Measurements from ENCODE around the gene DOLPP1.

DOLPP1 gene

DNA sequence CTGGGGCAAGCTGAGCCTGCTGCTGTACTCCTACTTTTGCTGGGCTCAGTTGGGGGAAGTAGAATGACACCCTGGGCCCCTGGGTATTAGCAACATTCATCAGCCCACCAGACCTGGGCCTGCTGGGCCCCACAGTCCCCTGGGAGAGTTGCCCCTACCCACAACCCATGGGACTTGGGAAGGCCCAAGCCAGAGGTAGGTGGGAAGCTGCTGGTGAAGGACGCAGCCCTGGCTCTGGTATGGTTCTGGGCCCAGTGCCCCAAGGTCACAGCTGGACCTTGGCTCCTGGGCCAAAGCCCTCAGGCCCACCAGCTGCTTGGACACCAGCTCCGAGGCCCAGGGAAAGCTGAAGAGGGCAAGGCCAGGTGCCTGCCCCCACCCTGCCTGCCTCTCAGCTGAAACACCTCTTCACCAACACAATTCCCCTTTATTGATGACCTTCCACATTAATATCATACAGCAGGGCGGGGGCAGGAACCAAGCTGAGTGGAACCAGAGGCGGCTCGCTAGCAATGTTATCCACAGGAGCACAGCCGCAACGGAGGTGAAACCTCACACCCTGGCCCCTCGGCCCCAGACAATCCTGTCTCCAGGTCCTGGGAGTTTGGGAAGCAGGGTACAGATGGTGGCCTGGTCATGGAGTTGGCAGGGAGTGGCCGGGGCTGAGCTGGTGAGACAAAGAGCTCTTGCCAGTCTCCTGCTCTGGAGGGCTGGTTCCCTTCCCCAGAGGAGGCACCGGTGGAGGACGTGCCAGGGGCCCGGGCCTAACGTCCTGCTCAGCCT lies 13.7 kb downstream of the DOLPP1 start:
- no peak for DNase-seq (ENCODE audit: low spot score)

DNA sequence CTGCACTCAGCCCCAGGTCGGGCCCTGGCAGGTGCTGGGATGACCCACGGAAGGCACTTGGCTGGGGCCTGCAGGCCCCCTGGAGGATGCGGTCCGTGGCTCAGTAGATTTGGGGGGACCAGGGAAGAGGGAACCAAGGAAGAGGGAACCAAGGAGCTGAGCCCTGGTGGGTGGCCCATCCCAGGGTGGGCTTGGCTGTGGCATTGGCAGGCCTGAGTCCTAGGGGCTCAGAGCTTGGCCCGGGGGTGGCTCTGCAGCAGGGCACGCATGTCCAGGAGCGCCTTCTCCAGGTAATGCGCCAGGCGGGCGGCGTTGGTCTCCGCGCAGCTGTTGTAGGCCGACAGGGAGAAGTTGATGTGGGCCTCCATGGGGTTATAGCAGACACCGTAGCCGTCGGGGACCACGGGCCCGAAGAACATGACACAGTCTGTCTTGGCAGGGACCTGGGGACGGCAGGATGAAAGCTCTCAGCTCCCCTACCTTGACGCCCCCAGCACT lies 14.3 kb downstream of the DOLPP1 start:
- DNase-seq (ENCODE audit: low spot score), result no peak

DNA sequence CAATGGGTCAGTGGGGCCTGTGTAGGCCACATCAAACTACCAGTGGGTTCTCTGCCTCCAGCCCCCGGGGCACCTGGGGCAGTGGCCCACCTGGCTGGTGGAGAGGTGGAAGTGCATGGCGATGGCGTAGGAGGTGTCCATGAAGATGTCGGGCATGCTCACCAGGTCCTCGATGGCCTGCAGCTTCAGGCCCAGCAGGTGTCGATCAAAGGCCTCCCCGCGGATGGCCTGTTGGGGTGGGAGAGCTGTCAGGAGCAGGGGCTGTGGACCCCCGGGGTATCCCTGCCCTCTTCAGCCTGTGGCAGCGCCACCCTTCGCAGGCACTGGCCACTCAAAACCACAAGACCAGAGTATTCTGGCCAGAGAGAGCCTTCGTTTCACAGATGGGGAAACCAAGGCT lies 15.0 kb downstream of the DOLPP1 start:
- DNase-seq (ENCODE audit: low spot score), result no peak

DNA sequence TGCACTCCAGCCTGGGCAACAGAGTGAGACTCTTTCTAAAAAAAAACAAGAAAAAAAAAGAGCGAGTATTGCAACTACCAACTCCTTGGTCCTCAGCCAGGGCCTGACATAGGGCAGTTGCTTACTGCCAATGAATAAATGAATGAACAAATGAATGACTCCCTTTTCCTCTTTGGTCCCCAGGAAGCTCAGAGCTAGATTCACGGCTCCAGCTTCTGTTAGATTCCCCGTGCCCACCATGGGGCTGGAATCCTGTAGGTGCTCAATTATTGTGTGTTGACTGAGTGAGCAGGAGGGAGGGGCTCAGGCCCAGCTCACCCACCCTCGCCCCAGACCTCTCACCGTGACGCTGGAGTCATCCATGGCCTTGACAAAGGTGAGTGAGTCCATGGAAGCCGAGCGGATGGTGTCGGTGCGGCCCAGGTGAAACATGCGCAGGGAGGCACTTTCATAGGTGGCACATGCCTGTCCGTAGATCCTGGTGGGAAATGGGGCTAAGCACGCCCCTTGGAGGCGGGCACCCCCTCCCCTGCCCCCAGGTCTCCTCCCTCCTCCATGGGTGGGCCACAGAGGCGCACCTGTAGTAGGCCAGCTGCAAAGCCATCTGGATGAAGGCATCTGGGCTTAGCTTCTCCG lies 16.9 kb downstream of the DOLPP1 start:
- no peak for DNase-seq (ENCODE audit: low spot score)

DNA sequence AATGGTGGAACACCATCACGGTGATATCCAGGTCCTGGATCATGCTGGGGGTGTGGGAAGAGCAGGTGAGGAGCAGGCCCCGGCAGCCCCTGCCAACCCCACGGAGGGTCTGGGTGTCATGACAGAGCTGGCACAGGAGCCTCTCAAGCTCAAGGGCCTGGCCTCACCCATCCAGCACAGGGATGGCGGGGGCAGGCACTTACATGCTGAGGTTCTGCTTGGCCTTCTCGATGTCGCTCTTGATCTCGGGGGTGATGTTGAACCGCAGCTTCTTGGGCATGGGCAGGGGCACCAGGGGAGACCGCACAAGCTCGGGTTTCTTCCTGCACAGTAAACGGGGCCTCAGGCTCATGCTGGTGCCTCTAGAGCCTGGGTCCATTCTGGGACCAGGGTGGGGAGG lies 17.4 kb downstream of the DOLPP1 start:
- DNase-seq (ENCODE audit: low spot score), result no peak

DNA sequence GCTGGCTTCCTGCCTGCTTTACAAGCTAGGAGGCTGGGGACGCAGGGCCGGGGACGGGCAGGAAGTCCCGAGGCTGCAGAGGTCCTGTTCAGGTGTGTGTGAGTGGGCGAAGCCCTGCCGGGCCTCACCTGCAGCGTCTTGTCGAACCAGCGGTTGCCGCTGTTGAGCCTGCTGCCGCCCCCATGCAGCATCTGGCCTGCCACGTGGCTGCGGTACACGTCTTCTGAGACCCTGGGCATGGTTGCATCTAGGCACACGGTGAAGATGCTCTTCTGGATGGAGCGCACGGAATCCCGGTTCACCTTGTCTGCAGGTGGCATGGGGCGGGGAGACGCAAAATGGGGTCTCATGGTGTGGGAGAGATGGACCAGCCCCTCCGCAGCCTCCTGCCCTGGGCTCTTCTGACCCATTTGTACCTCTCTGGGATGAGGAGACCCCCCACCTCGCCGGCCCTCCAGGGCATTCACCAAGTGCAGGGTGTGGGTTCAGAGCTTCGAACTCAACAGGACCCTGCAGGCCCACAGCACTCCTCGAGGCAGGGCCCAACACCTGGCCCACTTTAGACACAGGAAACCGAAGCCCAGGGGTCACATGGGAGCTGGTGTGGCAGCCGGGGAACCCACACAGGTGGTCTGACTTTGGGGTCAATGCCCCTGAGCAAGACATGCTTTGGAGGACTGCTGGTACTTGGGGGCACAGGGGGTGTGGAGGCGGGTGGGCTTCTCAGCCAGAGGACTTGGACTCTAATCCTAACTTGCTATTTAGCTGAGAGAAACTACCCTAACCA lies 19.7 kb downstream of the DOLPP1 start:
- peak; percentile 53 for DNase-seq (ENCODE audit: low spot score)

DNA sequence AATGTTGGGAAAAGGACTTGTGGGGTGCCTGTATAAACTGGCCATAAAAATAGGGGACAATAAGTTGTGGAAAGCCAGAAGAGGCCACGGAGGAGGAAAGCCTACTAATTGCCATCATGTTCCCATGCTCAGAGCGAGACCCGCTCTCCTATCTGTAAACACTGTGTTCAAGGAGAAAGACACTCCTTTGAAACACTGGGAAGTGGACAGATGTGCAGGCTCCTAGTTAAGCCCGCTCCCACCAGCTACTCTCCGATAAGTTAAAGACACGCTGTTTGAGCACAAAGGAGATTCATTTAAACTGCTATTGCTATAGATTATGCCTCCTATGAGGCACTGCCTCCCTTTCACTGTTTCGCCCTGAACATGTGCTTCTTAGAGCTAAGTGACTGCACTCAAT lies 20.4 kb downstream of the DOLPP1 start:
- no peak for DNase-seq (ENCODE audit: low spot score)

DNA sequence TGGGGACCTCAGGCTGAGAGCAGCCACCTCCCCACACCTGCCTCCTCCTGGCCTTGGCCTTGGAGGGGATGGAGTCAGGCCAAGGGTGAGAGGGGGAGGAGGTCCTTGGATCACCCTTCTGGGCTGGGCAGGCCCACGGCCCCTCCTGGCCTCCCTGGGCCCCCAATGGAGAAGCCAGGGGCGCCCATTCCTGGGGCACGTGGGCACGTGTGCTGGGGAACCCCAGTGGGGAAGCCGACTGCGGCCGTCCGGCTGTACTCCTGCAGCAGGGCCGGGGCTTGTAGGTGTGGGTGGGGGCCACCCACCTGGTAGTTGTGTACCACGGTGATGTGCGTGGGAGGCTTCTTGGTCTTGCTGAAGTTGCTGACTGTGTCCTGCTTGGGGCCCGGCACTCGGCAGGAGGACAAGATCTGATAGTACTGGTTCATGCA lies 21.2 kb downstream of the DOLPP1 start:
- no peak for DNase-seq (ENCODE audit: low spot score)

DNA sequence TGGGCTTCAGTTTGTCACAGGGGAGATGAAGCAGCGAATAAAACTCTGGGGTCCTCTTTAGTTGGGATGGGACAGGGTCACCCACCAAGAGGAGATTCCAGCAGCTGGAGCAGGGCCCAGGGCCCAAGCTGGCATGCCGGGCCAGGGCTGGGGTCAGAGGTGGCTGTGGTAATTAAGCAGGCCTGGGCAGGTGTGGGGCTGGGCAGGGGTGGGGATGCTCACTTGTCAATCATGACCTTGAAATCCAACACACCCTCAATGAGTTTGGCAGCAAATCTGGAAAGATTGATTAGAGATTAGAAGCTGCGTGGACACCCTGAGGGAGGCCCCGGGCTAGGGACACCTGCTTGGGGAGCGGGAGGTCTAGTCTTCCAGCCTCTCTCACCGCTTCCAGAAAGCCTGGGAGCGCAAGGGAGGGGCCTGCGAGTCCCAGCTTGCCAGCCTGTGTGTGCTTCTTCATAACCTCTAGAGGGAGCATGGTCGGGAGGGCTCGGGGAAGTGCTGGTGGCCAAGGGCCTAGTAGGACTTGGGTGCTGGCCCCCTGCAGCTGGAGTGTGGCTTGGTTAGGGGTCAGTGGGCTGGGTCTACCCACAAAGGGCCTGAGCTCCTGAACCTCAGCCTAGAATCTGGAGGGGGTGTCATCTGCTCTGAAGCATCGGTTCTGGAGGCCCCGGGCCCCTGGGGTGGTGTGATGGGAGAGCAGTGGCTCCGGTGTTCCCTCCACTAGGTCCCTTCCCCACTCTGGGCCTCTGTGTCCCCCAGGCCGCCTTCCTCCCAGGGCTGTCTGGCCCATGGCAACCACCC lies 22.1 kb downstream of the DOLPP1 start:
- DNase-seq (ENCODE audit: low spot score), result peak; percentile 88

DNA sequence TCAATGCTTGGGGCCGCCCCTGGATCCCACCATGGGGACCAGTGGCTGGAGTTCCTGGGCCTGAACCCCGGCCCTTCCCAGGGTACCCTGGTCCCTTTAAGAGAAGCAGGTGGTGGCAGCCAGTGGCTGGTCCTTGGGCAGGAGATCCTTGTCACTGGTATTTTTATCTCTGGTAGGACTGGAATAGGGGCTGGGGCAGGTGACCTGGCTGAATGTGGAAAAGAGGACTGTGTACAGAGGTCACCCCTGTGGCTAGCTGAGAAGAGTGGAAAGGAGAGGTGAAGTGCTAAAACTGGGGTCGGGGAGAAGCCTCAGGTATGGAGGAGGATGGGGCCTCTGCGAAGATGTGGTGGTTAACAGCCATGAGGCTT lies 22.7 kb downstream of the DOLPP1 start:
- DNase-seq (ENCODE audit: low spot score), result no peak

DNA sequence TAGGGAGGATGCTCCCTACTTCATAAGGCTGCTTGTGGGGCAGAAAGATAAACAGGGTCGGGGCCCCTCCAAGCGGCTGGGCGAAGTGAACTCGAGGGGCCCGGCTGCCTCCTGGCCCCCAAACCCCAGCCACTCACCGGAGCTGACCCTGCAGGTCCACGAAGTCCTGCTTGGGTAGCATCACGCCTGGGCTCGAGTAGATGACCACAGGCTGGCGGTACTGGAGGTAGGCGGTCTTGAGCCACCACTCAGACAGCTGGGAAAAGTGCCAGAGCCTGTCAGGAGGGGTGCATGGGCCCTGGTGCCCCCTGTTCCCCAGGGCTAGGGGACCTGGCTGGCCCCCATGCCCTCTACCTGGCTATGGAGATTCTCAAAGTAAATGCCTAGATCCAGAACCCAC lies 23.1 kb downstream of the DOLPP1 start:
- DNase-seq (ENCODE audit: low spot score), result no peak

DNA sequence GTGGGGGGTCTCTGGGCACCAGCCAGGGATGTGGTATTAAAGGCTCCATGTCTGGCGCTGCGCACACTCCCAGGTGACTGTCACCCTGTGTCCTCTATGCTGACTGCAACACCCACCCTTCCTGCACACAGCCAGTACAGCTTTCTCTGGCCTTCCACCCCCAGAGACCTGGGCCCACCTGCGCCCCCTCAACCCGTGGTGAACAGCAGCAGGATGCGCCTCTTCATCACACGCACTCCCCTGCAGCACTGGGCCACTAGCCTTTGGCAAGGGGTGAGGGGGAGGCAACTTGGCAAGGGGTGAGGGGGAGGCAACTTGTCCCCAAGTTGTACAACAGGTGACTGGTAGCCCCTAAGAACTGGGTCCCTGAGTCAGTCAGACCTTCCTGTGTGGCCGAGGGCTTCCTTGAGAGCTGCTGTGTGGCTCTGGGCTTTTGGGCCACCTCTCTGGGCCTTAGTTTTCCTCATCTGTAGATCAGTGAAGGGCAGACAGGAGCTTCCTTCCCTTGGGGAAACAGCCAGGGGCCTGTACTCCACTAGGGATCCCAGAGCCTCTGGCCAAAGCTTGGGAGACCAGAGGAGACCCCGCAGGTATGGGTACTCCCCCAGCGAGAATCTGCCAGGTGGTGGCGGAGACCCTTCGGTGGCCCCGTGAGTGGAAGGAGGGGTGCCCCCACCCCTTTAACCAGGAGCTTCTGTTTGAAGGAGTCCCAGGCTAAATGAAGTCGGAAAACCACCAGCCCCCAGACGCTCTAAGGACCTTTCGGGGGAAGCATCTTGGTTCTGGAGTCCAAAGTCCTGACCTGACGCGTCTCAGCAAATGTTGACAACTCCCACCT lies 25.2 kb downstream of the DOLPP1 start:
- no peak for DNase-seq (ENCODE audit: low spot score)

DNA sequence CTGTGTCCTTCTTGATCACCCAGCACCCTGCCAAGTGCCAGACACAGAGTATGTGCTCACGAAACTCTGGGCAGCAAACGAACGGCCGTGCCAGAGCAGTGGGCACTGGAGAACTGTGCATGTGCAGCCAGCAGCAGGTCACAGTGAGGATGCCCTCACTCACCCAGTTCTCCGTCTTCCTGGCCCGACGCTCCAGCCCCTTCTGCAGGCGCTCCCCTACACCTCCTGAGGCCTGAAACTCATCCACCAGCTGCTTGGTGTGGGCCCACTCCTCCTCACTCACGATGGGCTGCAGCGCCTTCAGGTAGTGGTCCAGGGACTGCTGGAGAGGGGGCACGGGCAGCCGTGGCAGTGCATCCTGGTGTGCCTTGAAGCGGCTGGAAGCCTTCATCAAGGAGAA lies 26.7 kb downstream of the DOLPP1 start:
- no peak for DNase-seq (ENCODE audit: low spot score)

DNA sequence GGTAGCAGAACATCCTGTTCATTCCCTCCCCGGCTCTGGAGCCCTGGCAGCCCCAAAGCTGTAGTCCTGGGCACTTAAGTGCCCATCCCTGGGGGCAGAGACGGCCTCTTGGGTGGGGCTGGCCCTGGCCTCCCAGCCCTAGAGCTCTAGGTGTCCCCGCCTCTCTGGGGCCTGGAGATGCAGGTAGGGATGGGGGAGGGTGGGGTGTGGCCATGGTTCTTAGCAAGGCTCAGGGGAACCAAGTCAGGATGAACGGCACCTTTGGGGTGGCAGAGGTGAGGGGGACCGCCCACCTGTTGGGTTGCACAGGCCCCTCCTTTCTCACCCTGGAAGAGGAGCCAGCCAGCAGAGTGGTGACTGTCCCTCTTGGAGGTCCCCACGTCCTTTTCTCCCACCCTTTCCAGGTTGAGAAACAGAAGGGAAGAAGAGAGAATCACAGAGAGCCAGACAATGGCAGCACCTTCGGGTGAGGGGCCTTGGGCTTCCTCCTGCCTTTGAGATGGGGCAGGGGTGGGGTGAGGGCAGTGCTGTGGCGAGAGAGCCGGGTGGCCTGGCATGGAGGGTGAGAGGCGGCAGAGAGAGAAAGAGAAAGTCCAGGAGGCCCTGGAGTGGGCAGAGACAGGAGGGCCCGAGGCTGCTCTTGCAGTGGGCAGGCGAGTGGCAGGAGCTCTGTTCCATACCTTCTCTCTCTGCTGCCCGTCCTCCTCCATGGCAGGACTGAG lies 27.3 kb downstream of the DOLPP1 start:
- no peak for DNase-seq (ENCODE audit: low spot score)

DNA sequence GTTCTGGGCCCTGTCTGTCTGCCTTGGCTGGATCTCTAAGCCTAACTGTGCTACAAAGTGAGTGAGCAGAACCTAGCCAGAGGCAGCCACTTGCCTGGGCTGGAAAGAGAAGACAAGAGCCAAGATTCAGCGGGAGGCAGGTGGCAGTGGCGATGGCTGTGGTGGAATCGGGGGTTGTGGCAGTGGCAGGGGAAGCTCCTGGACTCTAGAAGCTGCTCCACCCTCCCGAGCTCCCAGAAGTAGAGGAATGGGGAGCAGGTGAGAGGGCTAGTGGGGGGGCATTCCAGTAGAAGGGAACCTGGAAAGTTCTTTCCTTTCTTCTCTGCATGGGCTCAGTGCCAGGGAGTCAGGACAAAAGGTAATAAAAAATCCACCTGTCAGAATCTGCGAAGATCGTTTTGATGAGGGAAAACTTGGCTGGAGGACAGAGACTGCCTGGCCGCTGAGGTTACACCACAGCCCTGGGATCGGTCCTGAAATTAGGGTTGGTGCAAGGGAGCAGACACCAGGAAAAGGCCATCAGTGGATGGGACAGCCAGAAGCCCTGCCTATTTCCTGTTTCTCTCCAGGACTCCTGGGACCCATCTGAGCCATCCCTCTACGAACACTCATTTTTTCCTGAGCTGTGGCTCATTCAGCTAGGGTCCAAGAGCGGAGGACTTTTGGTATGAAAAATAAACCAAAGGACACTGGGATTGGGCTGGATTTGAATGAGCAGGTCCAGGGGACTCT lies 28.1 kb downstream of the DOLPP1 start:
- DNase-seq (ENCODE audit: low spot score), result no peak

DNA sequence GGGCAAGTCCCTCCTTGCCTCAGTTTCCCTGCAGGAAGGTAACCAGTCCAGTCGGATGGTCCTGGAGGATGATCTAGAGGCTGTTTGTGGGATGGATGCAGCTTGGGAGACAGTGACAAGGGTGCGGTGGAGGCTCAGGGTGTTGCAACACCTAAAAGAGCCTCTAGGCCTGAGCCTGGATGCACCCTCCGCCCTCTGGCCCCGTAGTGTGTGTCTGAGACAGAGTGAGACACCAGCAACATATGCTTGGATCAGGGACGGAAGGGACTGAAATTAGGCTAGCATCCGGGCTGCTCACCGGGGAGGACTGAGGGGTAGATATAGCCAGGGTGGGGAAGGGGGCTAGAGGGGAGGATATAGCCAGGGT lies 28.6 kb downstream of the DOLPP1 start:
- no peak for DNase-seq (ENCODE audit: low spot score)

DNA sequence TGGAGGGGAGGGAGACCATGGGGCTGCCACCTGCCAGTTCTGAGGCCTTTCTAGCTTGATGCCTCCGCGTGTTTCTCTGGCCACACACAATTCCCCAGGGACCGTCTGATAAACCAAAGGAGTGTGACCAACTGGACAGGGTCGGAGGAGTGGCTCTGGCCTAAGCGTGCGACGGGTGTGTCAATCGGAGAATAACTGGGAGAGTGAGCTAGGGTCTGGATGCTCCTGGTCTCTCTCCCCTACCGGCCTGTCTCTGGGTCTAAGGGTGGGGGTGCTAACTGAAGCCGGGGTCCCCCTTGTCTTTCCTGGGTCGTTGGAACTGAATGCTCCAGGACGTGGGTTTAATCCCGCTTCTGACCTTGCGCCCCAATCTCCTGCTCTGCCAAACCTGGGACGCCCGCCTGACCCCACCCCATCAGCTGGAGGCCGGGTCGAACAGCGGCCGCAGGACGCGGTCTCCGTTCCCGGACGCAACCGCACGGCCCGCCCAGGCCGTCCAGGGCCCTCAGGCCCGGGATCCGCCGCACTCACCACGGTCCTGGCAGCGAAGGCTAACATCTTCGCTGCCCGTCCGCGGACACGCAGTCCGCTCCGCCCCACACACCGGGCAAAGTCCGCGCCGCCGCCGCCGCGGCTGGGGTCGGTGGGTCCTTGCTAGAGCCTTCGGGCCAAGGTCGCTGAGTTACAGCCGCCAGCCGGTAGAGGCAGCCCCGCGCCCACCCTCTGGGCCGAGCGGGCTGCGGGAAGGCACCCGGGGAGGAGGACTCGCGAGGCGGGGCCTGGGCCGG lies 29.2 kb downstream of the DOLPP1 start:
- no peak for DNase-seq (ENCODE audit: low spot score)

DNA sequence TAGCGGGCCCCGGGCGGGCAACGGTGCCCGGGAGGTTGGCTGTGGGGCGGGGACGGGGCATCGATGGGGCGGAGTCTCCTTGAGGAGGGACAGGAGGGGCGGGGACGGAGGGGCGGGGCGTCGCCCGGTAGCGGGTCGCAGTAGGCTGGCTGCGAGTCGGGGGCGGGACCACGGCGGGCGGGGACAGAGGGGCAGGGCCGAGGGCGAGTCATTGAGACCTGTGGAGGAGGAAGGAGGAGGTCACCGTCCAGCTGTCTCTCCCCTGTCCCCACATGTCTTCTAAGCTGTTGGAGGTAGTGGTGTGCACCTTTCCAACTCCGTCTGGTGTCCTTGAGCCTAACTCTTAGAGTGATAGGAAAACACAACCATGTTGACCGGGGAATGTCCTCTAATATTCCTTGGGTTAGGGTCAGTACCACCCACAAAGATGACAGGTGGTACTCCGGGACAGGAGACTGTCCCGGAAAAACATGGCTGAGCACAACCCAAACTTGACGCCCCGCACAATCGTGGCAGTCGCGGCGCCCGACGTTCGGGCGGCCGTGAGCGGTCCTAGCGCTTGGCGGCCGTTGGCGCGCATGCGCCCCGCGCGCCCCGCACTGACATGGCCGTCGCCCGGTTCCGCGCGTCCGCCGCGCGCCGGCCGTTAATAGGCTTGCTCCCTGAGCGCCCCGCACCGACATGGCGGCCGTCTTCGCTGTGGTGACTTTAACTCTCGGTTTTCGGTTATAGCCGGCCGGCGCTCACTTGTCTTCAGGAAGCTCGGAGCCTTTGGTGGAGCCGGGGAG lies 30.0 kb downstream of the DOLPP1 start, which contains the start of the genes CRAT and PTPA:
CRAT (minus strand) TSS at position 54 of the 788 bp plus-strand sequence. CDS start 284 bp downstream, outside the sequence.
PTPA (plus strand) TSS at position 676 of the 788 bp plus-strand sequence. CDS start 186 bp downstream, outside the sequence.
- peak; percentile 100 for DNase-seq (ENCODE audit: low spot score)
